IPS-NIHi7 (cell line): ENCODE measurements around the gene EEF2K.
A peak's percentile ranks its signal among the peaks of the same experiment; 100 is the strongest.
"Not testable (repeated sequence)": the region's sequence is repeated elsewhere in the genome, so short reads cannot be mapped to it uniquely, and the experiment has no call there.

Experiments used
- DNase-seq: peaks from one replicate; pipeline ENCODE4 v3.0.0; 2012; ENCODE audit warnings: mixed read lengths; ENCODE audit errors: extremely low spot score

EEF2K gene

GRCh38 chr16:22296225-22297113, 90.4 kb downstream of the EEF2K start:
- DNase-seq = peak; percentile 42

GRCh38 chr16:22297114-22297870, 91.2 kb downstream of the EEF2K start, which contains the start of gene POLR3E:
TSS of gene POLR3E (plus strand) at chr16:22297409. CDS start at chr16:22302969, 5,560 bp downstream.
- DNase-seq = peak; percentile 97

- DNase-seq = peak; percentile 56
Measured at GRCh38 chr16:22297871-22298733, 92.0 kb downstream of the EEF2K start.

DNA sequence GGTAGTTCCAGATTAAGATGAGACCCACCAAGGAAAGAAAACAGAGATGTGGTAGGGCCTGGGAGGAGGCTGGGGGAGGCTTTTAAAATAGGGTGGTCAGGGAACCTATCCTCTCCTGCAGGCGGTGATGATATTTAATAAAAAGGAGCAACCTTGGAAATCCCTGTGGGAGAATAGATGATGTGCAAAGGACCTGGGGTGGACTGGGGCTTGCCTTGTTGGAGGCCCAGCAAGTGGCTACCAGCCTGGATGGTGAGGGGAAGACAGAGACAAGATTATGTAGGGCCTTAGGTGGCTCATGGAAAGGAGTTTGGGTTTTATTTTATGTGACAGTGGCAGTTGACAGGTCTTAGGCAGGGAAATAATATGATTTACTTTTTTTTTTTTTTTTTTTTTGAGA, 93.0 kb downstream of the EEF2K start:
- DNase-seq = no peak

DNA sequence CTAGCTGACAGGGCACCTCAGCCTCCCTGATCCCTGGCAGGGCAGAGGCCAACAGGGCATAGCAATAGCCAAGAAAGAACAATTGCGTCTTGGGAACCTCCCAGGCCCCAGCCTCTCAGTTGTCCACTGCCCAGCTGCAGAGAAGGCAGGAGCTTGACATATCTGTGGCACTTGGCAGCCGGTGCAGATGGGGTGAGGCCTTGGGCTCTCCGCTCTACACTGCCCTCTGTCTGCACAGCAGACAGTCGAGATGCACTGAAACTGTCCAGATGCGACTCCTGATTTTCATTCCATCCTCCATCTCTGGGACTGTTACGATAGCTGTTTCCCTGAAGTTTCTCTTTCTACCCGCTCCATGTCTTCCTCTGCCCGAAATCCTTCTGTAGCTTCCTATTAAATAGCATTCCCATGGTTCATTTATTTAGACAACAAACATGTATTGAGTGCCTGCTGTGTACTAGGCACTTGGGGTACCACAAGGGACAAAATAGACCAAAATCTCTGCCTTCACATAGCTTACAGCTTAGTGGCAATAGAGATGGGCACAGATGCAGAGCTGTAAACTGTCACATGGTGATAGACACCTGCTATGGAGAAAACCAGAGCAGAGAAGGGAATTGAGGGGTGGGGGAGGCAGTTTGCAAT, 94.5 kb downstream of the EEF2K start:
- DNase-seq = peak; percentile 74

DNA sequence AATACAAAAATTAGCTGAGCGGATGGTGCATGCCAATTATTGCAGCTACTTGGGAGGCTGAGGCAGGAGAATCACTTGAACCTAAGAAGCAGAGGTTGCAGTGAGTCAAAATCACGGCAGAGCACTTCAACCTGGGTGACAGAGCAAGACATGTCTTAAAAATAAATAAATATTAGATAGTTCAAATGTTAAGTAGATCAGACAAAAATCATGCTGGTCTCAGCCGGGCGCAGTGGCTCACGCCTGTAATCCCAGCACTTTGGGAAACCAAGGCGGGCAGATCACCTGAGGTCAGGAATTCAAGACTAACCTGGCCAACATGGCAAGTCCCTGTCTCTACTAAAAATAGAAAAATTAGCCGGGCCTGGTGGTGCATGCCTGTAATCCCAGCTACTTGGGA, 95.3 kb downstream of the EEF2K start:
- DNase-seq = not testable (repeated sequence)

- no peak for DNase-seq
Measured at GRCh38 chr16:22302776-22303363, 96.8 kb downstream of the EEF2K start.

DNA sequence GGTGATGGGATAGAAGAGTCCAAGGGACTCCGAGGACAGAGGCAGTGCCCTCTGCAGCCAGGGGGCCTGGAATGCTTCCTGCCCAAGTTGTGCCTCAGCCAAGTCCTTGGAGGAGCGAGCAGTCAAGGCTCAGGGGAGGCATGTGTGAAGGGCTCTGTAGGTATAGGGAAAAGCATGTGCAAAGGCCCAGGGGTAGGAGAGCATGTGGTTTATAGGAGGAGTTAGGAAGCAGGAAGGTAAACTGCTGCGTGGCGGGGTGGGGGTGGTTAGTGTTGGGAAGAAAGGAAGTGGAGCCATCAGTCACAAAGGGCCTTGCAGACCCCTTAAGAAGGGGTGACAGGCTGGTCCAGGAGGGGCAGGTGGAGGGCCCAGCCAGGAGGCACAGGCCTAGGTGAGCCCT, 98.3 kb downstream of the EEF2K start:
- DNase-seq = no peak

DNA sequence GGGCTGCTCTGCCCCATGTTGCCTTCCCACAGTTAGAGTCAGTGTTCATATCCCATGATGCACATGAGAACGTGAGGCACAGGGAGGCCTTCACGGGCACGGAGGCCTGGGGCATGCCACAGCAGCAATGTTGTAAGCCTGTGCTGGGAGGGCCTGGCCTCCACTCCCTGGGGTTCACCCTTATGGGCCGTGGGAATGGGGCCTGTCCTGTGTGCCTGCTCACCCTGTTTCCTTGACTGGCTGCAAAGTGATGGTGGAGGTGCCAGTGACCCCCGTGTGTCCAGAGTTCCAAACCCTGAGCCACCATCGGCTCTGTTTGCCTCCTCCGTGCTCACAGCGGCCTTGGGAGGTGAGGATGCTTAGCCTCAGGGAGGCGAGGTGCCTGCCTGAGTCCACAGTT, 100.7 kb downstream of the EEF2K start:
- DNase-seq = no peak

- no peak for DNase-seq
Measured at GRCh38 chr16:22307838-22308237, 101.8 kb downstream of the EEF2K start.

GRCh38 chr16:22308824-22309520, 102.9 kb downstream of the EEF2K start:
- no peak for DNase-seq

GRCh38 chr16:22311520-22311919, 105.4 kb downstream of the EEF2K start:
- no peak for DNase-seq

DNA sequence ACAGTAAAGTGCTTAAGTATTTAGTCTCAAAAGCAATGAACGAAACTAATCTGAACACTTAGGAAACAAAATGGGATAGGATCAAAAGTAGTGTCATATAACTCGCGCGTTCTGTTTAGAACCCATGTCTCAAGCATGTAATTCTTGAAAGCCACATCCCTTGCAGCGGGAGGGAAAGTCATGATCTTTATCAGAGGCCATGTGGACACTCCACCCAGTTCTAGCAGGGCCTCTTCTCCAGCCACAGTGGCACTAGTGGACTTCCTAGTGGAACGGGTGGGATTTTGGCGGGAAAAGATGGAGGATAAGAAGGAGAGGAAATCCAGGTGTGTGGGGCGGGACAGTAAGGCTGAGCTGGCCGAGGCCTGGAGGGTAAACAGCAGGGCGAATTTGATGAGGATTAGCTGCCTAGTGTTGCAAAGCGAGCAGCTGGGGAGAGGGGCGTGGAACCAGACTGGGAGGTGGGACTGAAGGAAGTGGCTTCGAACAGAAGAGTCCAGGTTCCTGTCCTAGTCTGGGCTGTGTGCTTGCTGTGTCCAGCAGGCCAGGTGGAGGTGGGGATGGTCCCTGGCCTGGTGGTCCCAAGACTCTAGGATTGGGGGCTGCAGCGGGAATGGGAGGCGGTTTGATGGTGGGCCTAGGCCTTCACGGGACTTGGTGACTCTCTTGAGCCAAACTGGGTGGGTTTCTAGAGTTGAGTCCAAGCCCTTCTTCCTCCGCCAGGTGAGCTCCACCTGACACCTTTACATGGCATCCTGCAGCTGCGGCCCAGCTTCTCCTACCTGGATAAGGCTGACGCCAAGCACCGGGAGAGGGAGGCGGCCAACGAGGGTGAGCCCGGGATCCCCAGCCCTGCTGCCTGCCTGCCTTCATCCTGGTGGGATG, 107.1 kb downstream of the EEF2K start:
- DNase-seq = no peak

DNA sequence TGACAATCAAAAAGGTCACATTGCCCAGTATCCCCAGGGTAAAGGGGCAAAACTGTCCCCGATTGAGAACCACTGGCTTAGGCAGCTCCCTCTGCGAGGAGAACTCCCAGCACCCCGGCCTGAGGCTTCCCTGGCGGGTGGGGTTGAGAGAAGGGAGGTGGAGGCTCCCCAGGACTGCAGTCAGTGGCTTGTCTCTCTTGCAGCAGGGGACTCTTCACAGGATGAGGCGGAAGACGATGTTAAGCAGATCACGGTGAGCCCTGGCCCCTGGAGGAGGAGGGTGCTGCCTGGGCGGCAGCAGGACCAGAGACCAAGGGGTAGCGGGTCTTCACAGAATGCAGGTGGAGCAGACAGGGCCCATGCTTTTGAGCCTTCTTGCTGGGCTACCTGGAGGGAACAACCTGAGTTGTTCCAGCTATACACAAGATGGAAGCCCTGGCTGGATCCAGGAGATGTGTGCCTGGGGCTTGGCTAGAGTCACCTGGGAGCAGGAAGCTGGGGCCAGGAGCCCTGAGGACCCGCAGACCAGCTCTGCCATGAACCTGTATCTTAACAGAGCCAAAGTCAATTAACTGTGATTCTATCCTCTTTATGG, 107.9 kb downstream of the EEF2K start:
- no peak for DNase-seq

DNA sequence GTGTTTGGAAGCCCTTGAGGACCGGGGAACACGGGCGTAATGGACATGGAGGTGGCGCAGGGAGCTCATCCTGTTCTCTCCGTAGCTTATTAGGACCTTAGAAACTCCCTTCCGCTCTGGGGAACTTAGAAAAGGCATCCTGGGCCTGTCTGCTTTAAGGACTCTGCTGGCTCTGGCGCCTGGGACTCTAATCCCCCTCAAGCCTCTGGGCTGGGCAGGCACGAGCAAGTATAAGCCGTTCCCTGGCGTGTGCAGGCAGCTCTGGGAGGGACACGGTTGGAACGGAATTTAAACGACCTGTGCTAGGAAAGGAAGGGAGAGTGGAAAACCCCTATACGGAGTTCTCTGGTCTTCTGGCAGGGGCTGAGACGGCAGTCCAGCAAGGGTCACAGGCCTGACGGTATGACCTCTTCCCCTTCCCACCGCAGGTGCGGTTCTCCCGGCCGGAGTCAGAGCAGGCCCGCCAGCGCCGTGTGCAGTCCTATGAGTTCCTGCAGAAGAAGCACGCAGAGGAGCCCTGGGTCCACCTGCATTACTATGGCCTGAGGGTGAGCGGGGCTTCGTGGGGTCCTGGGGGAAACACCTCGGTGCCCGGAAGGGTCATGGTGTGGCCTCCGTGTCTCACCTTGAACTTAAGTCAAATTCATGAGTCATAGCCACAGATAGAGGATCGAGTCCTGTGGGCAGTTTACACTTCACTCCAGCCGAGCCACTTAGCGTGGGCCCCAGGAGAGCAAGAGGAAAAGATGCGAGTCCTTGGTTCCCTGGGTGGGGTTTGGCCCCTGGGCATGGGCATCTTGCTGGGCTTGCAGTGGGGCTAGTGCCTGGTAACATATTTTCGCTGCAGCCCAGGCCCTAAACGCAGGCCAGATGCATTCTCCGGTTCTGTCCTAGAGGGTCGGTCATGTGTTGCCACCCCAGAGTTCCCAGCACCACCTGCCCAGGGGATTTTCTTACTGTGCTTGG, 108.9 kb downstream of the EEF2K start:
- no peak for DNase-seq

- DNase-seq = no peak
Measured at GRCh38 chr16:22315979-22316378, 109.9 kb downstream of the EEF2K start.

DNA sequence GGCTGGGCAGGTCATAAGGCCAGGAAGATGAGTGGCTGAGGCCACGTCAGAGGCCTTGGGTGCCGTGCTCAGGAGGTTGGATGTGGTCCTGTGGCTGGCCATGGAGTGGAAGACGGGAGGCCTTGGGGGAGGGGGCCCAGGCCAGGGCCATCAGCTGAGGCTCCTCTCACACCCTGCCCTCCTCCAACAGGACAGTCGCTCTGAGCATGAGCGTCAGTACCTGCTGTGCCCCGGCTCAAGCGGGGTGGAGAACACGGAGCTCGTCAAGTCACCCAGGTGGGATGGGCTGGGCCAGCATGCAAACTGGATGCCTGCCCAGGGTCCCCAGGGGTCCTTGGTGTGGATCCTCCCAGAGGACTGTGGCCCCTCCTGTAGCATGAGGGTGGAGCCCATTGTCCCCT, 110.3 kb downstream of the EEF2K start:
- no peak for DNase-seq
